Fibroblast of the aortic adventitia (primary cell): ENCODE measurements around the gene SFTA2. TPM values are rescaled to one million over a fixed set of nuclear protein-coding genes. Genes with fewer than 3 reads are reported as not detected.

Experiments
- DNase-seq: peaks from one replicate; pipeline ENCODE4 v3.0.0-alpha.2; 2010; ENCODE audit warnings: low read depth
- H3K4me3 ChIP-seq: 2 replicates; pipeline ENCODE4 v1.5.1; 2011; ENCODE audit warnings: low read depth, mild to moderate bottlenecking, control low read depth, low read length, moderate library complexity
- small RNA-seq: library from RNA; depleted of rRNA; stranded (forward); fragments of <200 nt; gene quantifications from one replicate; pipeline ENCODE3, GENCODE V24; 2012
- total RNA-seq: library from RNA; depleted of rRNA; stranded (reverse); fragments of >200 nt; gene quantifications from 2 replicates; pipeline ENCODE4 v1.2.3, GENCODE V29; 2012; ENCODE audit warnings: low replicate concordance
- TF ChIP-seq, protein P1 (sequence below): IDR thresholded peaks from 2 replicates; pipeline ENCODE4 v1.5.1; 2011; ENCODE audit warnings: mild to moderate bottlenecking, low read length, control low read depth, inconsistent platforms; ENCODE audit not compliant: insufficient read depth

SFTA2 gene
- total RNA-seq, 1 donor = not detected

DNA sequence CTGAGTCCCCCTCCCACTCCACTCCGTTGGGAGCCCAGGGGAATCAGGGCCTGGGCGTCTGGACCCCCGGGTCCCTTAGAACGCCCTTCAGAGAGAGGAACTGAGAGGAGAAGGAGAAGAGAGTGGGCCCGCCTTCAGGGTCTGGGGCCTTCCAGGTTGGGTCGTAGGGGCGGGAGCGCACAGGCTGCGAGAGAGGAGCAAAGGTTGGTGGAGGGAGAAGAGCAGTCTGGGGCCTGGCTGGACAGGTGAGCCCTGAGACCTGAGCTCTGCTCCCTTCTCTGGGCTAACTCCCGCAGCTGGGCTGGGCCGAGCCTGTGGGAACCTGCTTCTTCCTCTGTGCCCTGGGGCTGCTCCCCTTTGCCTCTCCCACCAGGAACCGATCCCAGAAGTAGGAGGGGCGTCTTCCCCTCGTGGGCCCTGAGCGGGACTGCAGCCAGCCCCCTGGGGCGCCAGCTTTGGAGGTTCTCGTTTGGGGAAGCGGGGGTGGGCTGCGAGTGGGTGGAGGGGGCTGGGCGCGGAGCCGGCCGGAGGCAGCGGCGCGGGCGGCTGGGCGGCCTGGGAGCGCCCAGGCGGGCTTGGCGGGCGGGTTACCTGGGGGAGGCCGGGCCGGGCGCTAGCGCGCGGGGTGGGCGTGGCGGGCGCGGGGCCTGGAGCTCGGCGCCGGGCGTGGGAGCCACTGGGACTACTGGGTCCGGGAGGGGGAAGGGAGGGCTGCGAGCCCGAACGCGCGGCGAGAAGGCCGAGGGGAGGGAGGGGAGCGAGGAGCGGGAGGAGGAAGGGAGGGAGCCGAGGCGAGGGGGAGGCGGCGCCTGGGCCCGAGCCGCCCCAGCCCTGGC, 48.1 kb downstream of the SFTA2 start, which contains the start of gene DDR1:
Gene DDR1 (plus strand): TSS at position 835 of the 836 bp plus-strand sequence. CDS start 4,211 bp downstream, outside the sequence.
- H3K4me3 ChIP-seq = peak within 1 kb of the TSS; percentile 78
- DNase-seq = peak; percentile 56

DNA sequence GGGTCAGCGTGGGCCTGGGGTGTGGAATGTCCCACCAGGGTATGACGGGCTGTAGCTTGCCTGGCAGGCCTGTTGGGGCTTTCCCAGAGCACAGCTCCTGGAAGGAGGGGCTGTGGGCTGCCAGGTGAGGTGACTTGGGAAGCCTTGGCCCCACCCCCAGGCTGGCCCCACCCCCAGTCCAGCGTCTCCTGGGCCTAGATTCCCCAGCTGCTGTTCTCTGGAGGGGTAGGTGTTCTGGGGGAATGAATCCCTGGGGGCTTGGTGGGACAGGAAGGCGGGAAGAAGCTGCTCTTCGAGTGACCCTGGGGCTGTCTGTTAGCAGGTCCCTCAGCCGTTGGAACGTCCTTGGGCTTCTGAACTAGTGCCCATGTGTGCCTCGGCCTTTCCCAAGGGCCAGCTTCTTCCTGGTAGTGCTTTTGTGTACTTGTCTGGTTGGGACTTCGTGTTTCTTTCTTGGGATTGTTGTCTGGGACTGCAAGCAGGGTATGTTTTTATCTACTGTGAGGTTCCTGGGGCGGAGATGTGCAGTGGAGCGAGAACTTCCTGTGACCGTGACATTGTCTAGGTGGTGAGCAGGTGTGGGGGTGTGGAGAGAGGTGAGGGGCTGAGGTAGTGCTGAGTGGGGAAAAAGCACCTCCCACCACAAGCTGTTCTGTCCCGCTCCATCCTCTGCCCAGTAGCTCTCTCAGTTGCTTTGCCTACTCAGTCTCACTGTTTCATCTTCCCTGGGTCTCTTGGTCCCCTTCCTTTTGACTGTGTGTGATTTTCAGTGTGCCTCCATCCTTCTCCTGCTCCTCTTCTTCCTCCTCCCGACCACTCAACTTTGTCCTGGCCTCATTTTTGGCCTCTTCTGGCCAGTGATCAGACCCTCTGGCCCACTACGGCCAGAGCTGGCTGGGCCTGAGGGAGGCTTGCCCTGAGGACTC, 48.9 kb downstream of the SFTA2 start:
- TF ChIP-seq, protein P1, sequence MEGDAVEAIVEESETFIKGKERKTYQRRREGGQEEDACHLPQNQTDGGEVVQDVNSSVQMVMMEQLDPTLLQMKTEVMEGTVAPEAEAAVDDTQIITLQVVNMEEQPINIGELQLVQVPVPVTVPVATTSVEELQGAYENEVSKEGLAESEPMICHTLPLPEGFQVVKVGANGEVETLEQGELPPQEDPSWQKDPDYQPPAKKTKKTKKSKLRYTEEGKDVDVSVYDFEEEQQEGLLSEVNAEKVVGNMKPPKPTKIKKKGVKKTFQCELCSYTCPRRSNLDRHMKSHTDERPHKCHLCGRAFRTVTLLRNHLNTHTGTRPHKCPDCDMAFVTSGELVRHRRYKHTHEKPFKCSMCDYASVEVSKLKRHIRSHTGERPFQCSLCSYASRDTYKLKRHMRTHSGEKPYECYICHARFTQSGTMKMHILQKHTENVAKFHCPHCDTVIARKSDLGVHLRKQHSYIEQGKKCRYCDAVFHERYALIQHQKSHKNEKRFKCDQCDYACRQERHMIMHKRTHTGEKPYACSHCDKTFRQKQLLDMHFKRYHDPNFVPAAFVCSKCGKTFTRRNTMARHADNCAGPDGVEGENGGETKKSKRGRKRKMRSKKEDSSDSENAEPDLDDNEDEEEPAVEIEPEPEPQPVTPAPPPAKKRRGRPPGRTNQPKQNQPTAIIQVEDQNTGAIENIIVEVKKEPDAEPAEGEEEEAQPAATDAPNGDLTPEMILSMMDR = no peak
- no peak for DNase-seq
- H3K4me3 ChIP-seq = no peak overlapping the region

More for the DNA sequence above, 48.1 kb downstream of the SFTA2 start, which contains the start of gene DDR1:
- TF ChIP-seq, protein P1 = no peak

GRCh38 chr6:30882204-30882758, 49.7 kb downstream of the SFTA2 start:
- TF ChIP-seq, protein P1 = no peak
- no peak for DNase-seq
- no peak overlapping the region for H3K4me3 ChIP-seq

- no peak overlapping the region for H3K4me3 ChIP-seq
- no peak for DNase-seq
- TF ChIP-seq, protein P1 = no peak
These were observed 50.4 kb downstream of the SFTA2 start for GRCh38 chr6:30881392-30882203.

Small RNA genes lying within 50 kb of the gene (small RNA-seq; reads per million reads assigned to genes)
- gene RF00019 = not detected

Other genes with a start within 250 kb of the SFTA2 start
- 33.0 and 82.2 TPM in 2 replicates for gene PPP1R18, start 245.5 kb downstream of the SFTA2 start, total RNA-seq
- gene NRM, start 241.2 kb downstream of the SFTA2 start, total RNA-seq = 0.82 and 9.9 TPM in 2 replicates
- 3.7 and 12.1 TPM in 2 replicates for gene MDC1, start 214.9 kb downstream of the SFTA2 start, total RNA-seq
- 120 and 996 TPM in 2 replicates for gene TUBB, start 211.8 kb downstream of the SFTA2 start, total RNA-seq
- 77.8 and 109 TPM in 2 replicates for gene FLOT1, start 189.5 kb downstream of the SFTA2 start, total RNA-seq
- 23.8 and 26.7 TPM in 2 replicates for gene IER3, start 187.6 kb downstream of the SFTA2 start, total RNA-seq
- 7.7 and 41.9 TPM in 2 replicates for gene DDR1, start 47.7 kb downstream of the SFTA2 start, total RNA-seq
- 3.8 and 12.7 TPM in 2 replicates for gene GTF2H4, start 24.0 kb downstream of the SFTA2 start, total RNA-seq
- 15.6 and 18.5 TPM in 2 replicates for gene VARS2, start 17.9 kb downstream of the SFTA2 start, total RNA-seq
- under 0.01 TPM in 1 of 2 replicates, not detected in the other for gene MUCL3, start 8.8 kb upstream of the SFTA2 start, total RNA-seq
- not detected in 2 replicates for gene MUC21, start 51.5 kb upstream of the SFTA2 start, total RNA-seq
- gene MUC22, start 78.3 kb upstream of the SFTA2 start, total RNA-seq = not detected in 2 replicates
- not detected in 2 replicates for gene C6orf15, start 180.4 kb upstream of the SFTA2 start, total RNA-seq
- gene PSORS1C1, start 182.6 kb upstream of the SFTA2 start, total RNA-seq = 1.2 and 7.0 TPM in 2 replicates
- gene CDSN, start 188.3 kb upstream of the SFTA2 start, total RNA-seq = not detected in 2 replicates
- not detected in 2 replicates for gene PSORS1C2, start 206.9 kb upstream of the SFTA2 start, total RNA-seq
- 21.1 and 42.0 TPM in 2 replicates for gene CCHCR1, start 225.6 kb upstream of the SFTA2 start, total RNA-seq
- gene TCF19, start 226.4 kb upstream of the SFTA2 start, total RNA-seq = 4.2 and 46.3 TPM in 2 replicates
- gene POU5F1, start 238.5 kb upstream of the SFTA2 start, total RNA-seq = not detected in 2 replicates